Measurements from ENCODE around the gene SSTR5. TPM values are rescaled to one million over a fixed set of nuclear protein-coding genes. Genes with fewer than 3 reads are reported as not detected.

SSTR5 gene
- total and polyA plus RNA-seq, 11 donors: 0.22 to 20.1 (median 3.6) TPM

GRCh38 chr16:1040346-1040745, 32.2 kb upstream of the SSTR5 start:
- DNase-seq: no peak
- H3K36me3 ChIP-seq: no peaks in the 10 kb centered on the region
- peaks cover 0 to 9% (median 3%) of the 10 kb centered on the region in 12 donors for H3K9me3 ChIP-seq
- no peak for ATAC-seq
- TF ChIP-seq, protein P1, sequence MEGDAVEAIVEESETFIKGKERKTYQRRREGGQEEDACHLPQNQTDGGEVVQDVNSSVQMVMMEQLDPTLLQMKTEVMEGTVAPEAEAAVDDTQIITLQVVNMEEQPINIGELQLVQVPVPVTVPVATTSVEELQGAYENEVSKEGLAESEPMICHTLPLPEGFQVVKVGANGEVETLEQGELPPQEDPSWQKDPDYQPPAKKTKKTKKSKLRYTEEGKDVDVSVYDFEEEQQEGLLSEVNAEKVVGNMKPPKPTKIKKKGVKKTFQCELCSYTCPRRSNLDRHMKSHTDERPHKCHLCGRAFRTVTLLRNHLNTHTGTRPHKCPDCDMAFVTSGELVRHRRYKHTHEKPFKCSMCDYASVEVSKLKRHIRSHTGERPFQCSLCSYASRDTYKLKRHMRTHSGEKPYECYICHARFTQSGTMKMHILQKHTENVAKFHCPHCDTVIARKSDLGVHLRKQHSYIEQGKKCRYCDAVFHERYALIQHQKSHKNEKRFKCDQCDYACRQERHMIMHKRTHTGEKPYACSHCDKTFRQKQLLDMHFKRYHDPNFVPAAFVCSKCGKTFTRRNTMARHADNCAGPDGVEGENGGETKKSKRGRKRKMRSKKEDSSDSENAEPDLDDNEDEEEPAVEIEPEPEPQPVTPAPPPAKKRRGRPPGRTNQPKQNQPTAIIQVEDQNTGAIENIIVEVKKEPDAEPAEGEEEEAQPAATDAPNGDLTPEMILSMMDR (IDR thresholded peaks at IDR 0.05): no peak
- TF ChIP-seq POLR2A (IDR thresholded peaks at IDR 0.05): no peak
- H3K27me3 ChIP-seq: peaks cover 4 to 64% (median 34%) of the 10 kb centered on the region in 9 donors
- intact Hi-C loops (cut with DNase I): no loop called here
- no peak overlapping the region for H3K27ac ChIP-seq
- H3K4me3 ChIP-seq: no peak overlapping the region
- WGBS, 4 donors: 85 to 93% (median 88%) methylated on average over 4 to 29 of the region's 29 CpGs
- peaks cover 0 to 18% (median 0%) of the 10 kb centered on the region in 12 donors for H3K4me1 ChIP-seq

- ATAC-seq (no peak), DNase-seq (no peak)
- intact Hi-C loops (cut with DNase I): no loop called here
- Histone ChIP-seq H3K4me1 (peaks cover 0 to 29% (median 0%) of the 10 kb centered on the region in 12 donors), H3K9me3 (peaks cover 0 to 9% (median 3%) of the 10 kb centered on the region in 12 donors), H3K36me3 (no peaks in the 10 kb centered on the region), H3K27ac (no peak overlapping the region), H3K4me3 (no peak overlapping the region), H3K27me3 (peaks cover 7 to 64% (median 34%) of the 10 kb centered on the region in 9 donors)
- TF ChIP-seq, protein P1 (IDR thresholded peaks at IDR 0.05): no peak
- no peak for TF ChIP-seq POLR2A (IDR thresholded peaks at IDR 0.05)
- 90 to 93% (median 92%) methylated on average over 15 of the region's 15 CpGs for WGBS, 4 donors
Measured at GRCh38 chr16:1042049-1042744, 30.4 kb upstream of the SSTR5 start.

DNA sequence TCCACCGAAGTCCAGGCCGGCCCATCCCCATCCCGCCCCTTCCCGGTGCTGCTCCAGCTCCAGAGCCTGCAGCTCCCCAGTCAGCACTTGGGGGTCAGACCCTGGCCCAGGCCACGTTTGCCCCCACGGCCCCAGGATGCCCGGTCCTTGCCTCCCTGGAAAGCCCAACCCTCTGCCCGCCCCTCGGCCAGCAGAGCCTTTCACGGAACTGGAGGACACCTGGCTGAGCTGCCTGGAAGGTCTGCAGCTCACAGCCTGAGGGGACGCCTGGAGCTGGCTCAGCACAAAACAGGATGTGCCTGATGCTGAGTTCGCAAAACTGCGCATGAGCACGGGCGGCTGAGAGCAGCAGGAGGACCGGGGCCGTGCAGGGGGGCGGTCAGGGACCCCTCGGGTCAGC, 29.7 kb upstream of the SSTR5 start:
- no peak for DNase-seq
- Histone ChIP-seq H3K36me3 (no peaks in the 10 kb centered on the region), H3K4me3 (no peak overlapping the region), H3K27ac (no peak overlapping the region), H3K4me1 (peaks cover 0 to 29% (median 0%) of the 10 kb centered on the region in 12 donors), H3K27me3 (peaks cover 7 to 66% (median 37%) of the 10 kb centered on the region in 9 donors), H3K9me3 (peaks cover 0 to 9% (median 3%) of the 10 kb centered on the region in 12 donors)
- intact Hi-C loops (cut with DNase I): no loop called here
- WGBS, 4 donors: 38 to 81% (median 45%) methylated on average over 4 to 19 of the region's 19 CpGs
- no peak for TF ChIP-seq POLR2A (IDR thresholded peaks at IDR 0.05)
- TF ChIP-seq, protein P1 (IDR thresholded peaks at IDR 0.05): no peak
- ATAC-seq: no peak

DNA sequence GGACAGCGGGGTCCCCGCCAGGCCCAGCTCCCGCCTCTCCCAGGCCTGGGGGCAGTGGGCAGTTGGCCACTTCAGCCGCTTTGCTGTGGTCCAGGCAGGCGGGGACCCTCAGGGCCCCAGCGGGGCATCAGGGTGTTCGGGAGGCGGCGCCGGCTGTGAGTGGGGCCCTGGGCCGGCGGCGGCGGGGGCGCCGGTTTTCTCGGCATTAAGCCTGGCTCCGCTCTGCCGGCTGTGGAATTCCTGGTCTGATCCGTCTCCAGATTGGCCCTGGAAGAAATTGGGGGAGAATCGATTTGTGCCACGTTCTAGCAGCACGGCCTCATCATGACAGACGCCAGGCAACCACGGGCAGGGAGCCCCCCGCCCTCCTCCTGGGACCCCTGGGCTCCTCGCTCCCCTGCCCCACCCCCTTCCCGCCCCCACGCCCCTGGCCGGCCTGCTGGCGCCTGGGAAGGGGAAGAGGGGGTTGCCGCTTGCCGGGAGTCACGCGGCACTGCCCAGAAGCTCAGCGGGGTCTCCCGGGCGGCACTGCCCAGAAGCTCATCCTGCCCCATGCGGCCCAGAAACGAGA, 28.6 kb upstream of the SSTR5 start:
- H3K4me3 ChIP-seq: no peak overlapping the region
- no peaks in the 10 kb centered on the region for H3K36me3 ChIP-seq
- no peak for TF ChIP-seq POLR2A (IDR thresholded peaks at IDR 0.05)
- TF ChIP-seq, protein P1 (IDR thresholded peaks at IDR 0.05): no peak
- H3K4me1 ChIP-seq: peaks cover 0 to 37% (median 2%) of the 10 kb centered on the region in 12 donors
- 32 to 45% (median 38%) methylated on average over 1 to 40 of the region's 40 CpGs for WGBS, 4 donors
- H3K9me3 ChIP-seq: peaks cover 0 to 9% (median 3%) of the 10 kb centered on the region in 12 donors
- DNase-seq (no peak), ATAC-seq (no peak)
- H3K27me3 ChIP-seq: peaks cover 11 to 64% (median 32%) of the 10 kb centered on the region in 9 donors
- no peak overlapping the region for H3K27ac ChIP-seq
- intact Hi-C loops (cut with DNase I): no loop called here

Data from heart left ventricle (tissue), 16 donors.